Panc1 (cell line): ENCODE data around the gene RMDN3. TPM values are rescaled to one million over a fixed set of nuclear protein-coding genes. Genes with fewer than 3 reads are reported as not detected.

ENCODE experiments used
- ATAC-seq: fragments of 200-7000 bp; cut with Tn5 transposase; 2 replicates; pipeline ENCODE4 v1.9.1; 2020; ENCODE audit warnings: mild to moderate bottlenecking, moderate library complexity
- BruUV-seq: library from RNA; stranded (reverse); fragments of 400-500 nt; replicated peaks from 2 replicates; lab custom pipeline; 2021; lab: Mats Ljungman, UMichigan
- CTCF ChIA-PET: fragments of 300-600 bp; sonication (Branson Sonifier 250); formaldehyde crosslinking; loops from one replicate; lab custom pipeline; 2022; ENCODE audit warnings: antibody characterized with exemption; lab: Charles Lee
- POLR2A ChIA-PET: fragments of 300-600 bp; sonication (Branson Sonifier 250); formaldehyde crosslinking; loops from one replicate; lab custom pipeline; 2022; ENCODE audit warnings: antibody characterized with exemption; lab: Charles Lee
- DNase-seq: peaks from one replicate; pipeline ENCODE4 v3.0.0-alpha.2; 2010; ENCODE audit warnings: low read depth, low spot score
- H3K27ac ChIP-seq: 2 replicates; pipeline ENCODE4 v1.5.1; 2011; ENCODE audit warnings: mild to moderate bottlenecking, low read length, inconsistent platforms
- H3K27me3 ChIP-seq: fragments of 200-500 bp; sonication (Bioruptor generic); 2 replicates; pipeline ENCODE4 v1.6.0; 2014; ENCODE audit warnings: low read length, inconsistent platforms; ENCODE audit not compliant: control insufficient read depth, insufficient read depth
- H3K36me3 ChIP-seq: fragments of 200-500 bp; sonication (Bioruptor generic); 2 replicates; pipeline ENCODE4 v1.5.1; 2014; ENCODE audit warnings: inconsistent platforms, mild to moderate bottlenecking, low read length, moderate library complexity; ENCODE audit not compliant: control insufficient read depth, insufficient read depth
- H3K4me1 ChIP-seq: 2 replicates; pipeline ENCODE4 v1.5.1; 2011; ENCODE audit warnings: inconsistent platforms, mild to moderate bottlenecking, low read length, moderate library complexity; ENCODE audit not compliant: control insufficient read depth, insufficient read depth
- H3K4me3 ChIP-seq, 2 experiments: 2 replicates each; pipeline ENCODE4 v1.5.1; 2011 to 2012; ENCODE audit warnings: low read depth in 2 of 2, low read length in 2 of 2, mild to moderate bottlenecking in 2 of 2, inconsistent platforms in 1 of 2, moderate library complexity in 1 of 2
- H3K9me3 ChIP-seq: fragments of 200-500 bp; sonication (Bioruptor generic); 2 replicates; pipeline ENCODE4 v1.5.1; 2014; ENCODE audit warnings: low read depth, mild to moderate bottlenecking, inconsistent platforms, low read length, moderate library complexity; ENCODE audit not compliant: control insufficient read depth, insufficient read depth
- POLR2AphosphoS5 ChIP-seq: IDR thresholded peaks from 2 replicates; pipeline ENCODE4 v1.6.1; 2012; ENCODE audit warnings: mild to moderate bottlenecking, low read depth, low read length, moderate library complexity
- SIN3A ChIP-seq: IDR thresholded peaks from 2 replicates; pipeline ENCODE4 v1.6.1; 2012; ENCODE audit warnings: low read depth, mild to moderate bottlenecking, low read length, moderate library complexity, borderline replicate concordance; ENCODE audit not compliant: insufficient read depth
- TCF7L2 ChIP-seq: IDR thresholded peaks from 2 replicates; pipeline ENCODE4 v1.6.1; 2011; ENCODE audit warnings: mild to moderate bottlenecking, low read depth, low read length, inconsistent platforms
- in situ Hi-C: cut with HindIII; loops from 2 replicates; pipeline ENCODE4 v1.10.0; 2016; ENCODE audit warnings: low sequenced_read_pairs, low pct_unique_long_range_greater_than_20kb
- intact Hi-C: fragments of 100-400 bp; cut with micrococcal nuclease; formaldehyde crosslinking; loops from one replicate; pipeline ENCODE4 v1.10.0; 2022; ENCODE audit not compliant: unreplicated experiment
- total RNA-seq: library from RNA; stranded (reverse); gene quantifications from one replicate; pipeline ENCODE4 v1.2.1, GENCODE V29; 2021; ENCODE audit not compliant: unreplicated experiment
- TF ChIP-seq, protein P1 (sequence below): fragments of 450-650 bp; IDR thresholded peaks from 2 replicates; pipeline ENCODE4 v1.5.1; 2017; ENCODE audit warnings: mild to moderate bottlenecking
- TF ChIP-seq, protein P2 (sequence below), 2 experiments: IDR thresholded peaks; 2 replicates each; pipeline ENCODE4 v1.6.1; 2011 to 2012; ENCODE audit warnings: low read depth in 2 of 2, control low read depth in 1 of 2, low read length in 1 of 2, mild to moderate bottlenecking in 1 of 2, moderate library complexity in 1 of 2; ENCODE audit not compliant: insufficient read depth in 1 of 2

Gene RMDN3
- total RNA-seq, 1 experiment from 2014 or later: 33.2 TPM

DNA sequence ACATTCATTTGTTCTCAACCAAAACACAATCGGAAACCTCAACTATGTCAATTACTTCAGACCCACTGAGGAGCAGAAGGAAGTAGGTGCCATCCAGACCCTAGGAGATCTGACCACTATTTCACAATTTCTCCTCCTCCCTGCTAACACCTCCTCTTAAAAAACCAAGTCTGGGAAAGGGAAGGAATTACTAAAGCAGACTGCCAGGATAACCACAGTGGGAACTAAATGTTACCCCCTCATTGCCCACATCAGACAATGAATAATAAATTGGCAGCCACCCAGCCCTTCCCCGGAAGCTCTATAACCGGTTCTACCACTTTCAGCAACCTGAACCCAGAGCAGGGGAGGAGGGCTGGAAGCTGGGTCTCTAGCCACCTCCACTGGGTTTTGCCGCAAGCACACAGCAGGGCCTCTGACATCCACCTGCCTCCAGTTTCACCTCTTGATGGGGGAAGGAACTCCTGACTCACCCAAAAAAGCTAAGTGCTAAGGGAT, 32.3 kb upstream of the RMDN3 start:
- no TSS peak for BruUV-seq
- no peak for DNase-seq
- no peak for ATAC-seq
- Histone ChIP-seq H3K27me3 (no peaks in the 10 kb centered on the region), H3K9me3 (no peaks in the 10 kb centered on the region), H3K36me3 (no peaks in the 10 kb centered on the region), H3K4me3 (no peak overlapping the region), H3K4me1 (peaks cover 6% of the 10 kb centered on the region; the same call in 1 of the 2 replicates), H3K27ac (0 out of 2 replicates have a peak overlapping the region, but pooled peaks have one; percentile 9)
- CTCF ChIA-PET: no interaction called here
- TF ChIP-seq, protein P1, sequence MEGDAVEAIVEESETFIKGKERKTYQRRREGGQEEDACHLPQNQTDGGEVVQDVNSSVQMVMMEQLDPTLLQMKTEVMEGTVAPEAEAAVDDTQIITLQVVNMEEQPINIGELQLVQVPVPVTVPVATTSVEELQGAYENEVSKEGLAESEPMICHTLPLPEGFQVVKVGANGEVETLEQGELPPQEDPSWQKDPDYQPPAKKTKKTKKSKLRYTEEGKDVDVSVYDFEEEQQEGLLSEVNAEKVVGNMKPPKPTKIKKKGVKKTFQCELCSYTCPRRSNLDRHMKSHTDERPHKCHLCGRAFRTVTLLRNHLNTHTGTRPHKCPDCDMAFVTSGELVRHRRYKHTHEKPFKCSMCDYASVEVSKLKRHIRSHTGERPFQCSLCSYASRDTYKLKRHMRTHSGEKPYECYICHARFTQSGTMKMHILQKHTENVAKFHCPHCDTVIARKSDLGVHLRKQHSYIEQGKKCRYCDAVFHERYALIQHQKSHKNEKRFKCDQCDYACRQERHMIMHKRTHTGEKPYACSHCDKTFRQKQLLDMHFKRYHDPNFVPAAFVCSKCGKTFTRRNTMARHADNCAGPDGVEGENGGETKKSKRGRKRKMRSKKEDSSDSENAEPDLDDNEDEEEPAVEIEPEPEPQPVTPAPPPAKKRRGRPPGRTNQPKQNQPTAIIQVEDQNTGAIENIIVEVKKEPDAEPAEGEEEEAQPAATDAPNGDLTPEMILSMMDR: no peak
- TF ChIP-seq SIN3A: no peak
- no peak for TF ChIP-seq POLR2AphosphoS5
- no peak for TF ChIP-seq TCF7L2
- TF ChIP-seq, protein P2, sequence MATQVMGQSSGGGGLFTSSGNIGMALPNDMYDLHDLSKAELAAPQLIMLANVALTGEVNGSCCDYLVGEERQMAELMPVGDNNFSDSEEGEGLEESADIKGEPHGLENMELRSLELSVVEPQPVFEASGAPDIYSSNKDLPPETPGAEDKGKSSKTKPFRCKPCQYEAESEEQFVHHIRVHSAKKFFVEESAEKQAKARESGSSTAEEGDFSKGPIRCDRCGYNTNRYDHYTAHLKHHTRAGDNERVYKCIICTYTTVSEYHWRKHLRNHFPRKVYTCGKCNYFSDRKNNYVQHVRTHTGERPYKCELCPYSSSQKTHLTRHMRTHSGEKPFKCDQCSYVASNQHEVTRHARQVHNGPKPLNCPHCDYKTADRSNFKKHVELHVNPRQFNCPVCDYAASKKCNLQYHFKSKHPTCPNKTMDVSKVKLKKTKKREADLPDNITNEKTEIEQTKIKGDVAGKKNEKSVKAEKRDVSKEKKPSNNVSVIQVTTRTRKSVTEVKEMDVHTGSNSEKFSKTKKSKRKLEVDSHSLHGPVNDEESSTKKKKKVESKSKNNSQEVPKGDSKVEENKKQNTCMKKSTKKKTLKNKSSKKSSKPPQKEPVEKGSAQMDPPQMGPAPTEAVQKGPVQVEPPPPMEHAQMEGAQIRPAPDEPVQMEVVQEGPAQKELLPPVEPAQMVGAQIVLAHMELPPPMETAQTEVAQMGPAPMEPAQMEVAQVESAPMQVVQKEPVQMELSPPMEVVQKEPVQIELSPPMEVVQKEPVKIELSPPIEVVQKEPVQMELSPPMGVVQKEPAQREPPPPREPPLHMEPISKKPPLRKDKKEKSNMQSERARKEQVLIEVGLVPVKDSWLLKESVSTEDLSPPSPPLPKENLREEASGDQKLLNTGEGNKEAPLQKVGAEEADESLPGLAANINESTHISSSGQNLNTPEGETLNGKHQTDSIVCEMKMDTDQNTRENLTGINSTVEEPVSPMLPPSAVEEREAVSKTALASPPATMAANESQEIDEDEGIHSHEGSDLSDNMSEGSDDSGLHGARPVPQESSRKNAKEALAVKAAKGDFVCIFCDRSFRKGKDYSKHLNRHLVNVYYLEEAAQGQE (IDR thresholded peaks at IDR 0.05; ENCODE audit: insufficient read depth in 1 of 2, low read depth in 2 of 2, low read length in 1 of 2): no peak
- POLR2A ChIA-PET: no interaction called here
- in situ Hi-C loops (loop anchor here (25.0 kb wide), 1 partner anchor 150 kb away; no protein-coding TSS in a partner anchor), intact Hi-C loops (loop anchor here (10.0 kb wide), 1 partner anchor 113 kb away; no protein-coding TSS in a partner anchor)

DNA sequence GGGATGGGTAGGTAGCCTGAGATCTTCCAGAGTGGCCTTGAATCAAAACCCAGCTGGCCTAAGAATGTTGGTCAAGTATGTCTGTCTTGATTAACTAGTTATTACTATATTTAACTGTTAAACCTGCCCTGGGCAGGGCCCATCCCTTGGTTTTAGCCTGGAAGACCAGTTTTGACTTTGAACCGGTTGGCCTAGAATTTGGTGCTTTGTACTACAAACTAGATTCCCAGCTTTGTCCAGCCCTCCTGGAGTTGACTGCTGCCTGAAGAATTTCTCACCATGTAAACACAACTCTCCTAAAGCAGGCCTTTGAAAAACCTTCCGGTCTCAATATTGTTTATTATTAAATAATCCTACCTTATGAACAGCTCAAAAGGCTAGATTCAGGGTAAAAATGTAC, 30.8 kb upstream of the RMDN3 start:
- Histone ChIP-seq H3K4me3 (no peak overlapping the region), H3K36me3 (no peaks in the 10 kb centered on the region), H3K27me3 (no peaks in the 10 kb centered on the region), H3K9me3 (no peaks in the 10 kb centered on the region), H3K27ac (no peak overlapping the region; the same call in 1 of the 2 replicates), H3K4me1 (peaks cover 6% of the 10 kb centered on the region; the same call in 1 of the 2 replicates)
- CTCF ChIA-PET: interaction anchor here (0.5 to 0.6 kb wide), 3 partner anchors 108 to 291 kb away, joined by 3 to 9 read pairs (median 3); no protein-coding TSS in a partner anchor
- intact Hi-C loops: loop anchor here (10.0 kb wide), 1 partner anchor 111 kb away; no protein-coding TSS in a partner anchor
- ATAC-seq: no peak
- TF ChIP-seq, protein P1: no peak
- TF ChIP-seq POLR2AphosphoS5 (no peak), TCF7L2 (no peak), SIN3A (no peak)
- TF ChIP-seq, protein P2 (IDR thresholded peaks at IDR 0.05; ENCODE audit: insufficient read depth in 1 of 2, low read depth in 2 of 2, low read length in 1 of 2): no peak
- POLR2A ChIA-PET: no interaction called here
- in situ Hi-C loops: loop anchor here (25.0 kb wide), 1 partner anchor 149 kb away; no protein-coding TSS in a partner anchor
- no TSS peak for BruUV-seq
- no peak for DNase-seq
